Retinal pigment epithelial cell (primary cell): ENCODE results near the gene NLGN1.

Source experiments
- DNase-seq: peaks from one replicate; pipeline ENCODE4 v3.0.0-alpha.2; 2010; ENCODE audit warnings: low read depth
- H3K4me3 ChIP-seq: 2 replicates; pipeline ENCODE4 v1.5.1; 2011; ENCODE audit warnings: mild to moderate bottlenecking, low read length, control low read depth, moderate library complexity
- TF ChIP-seq, protein P1 (sequence below): conservative IDR thresholded peaks from 2 replicates; pipeline ENCODE4 v1.5.1; 2011; ENCODE audit warnings: low read depth, low read length, control low read depth, inconsistent platforms

NLGN1 gene

DNA sequence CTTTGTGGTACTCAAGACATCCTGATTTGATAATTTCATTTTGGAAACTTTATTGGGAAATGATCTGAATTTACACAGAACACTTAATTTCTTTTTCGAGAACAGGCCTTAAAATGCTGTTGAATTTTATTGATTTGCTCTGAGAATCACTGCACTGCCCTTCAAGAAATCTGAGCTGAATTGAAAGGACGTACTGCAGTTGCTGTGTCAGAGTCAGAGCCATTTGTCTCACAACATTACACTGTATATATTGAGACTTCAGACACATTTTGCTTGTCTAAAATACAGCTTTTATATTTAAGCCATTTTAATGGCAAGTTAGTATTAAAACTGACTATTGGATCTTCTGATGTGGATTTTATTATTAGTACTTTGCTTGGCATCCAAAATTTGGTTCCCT is 504.1 kb downstream of the NLGN1 start:
- TF ChIP-seq, protein P1, sequence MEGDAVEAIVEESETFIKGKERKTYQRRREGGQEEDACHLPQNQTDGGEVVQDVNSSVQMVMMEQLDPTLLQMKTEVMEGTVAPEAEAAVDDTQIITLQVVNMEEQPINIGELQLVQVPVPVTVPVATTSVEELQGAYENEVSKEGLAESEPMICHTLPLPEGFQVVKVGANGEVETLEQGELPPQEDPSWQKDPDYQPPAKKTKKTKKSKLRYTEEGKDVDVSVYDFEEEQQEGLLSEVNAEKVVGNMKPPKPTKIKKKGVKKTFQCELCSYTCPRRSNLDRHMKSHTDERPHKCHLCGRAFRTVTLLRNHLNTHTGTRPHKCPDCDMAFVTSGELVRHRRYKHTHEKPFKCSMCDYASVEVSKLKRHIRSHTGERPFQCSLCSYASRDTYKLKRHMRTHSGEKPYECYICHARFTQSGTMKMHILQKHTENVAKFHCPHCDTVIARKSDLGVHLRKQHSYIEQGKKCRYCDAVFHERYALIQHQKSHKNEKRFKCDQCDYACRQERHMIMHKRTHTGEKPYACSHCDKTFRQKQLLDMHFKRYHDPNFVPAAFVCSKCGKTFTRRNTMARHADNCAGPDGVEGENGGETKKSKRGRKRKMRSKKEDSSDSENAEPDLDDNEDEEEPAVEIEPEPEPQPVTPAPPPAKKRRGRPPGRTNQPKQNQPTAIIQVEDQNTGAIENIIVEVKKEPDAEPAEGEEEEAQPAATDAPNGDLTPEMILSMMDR, result no peak
- no peak overlapping the region for H3K4me3 ChIP-seq
- no peak for DNase-seq

DNA sequence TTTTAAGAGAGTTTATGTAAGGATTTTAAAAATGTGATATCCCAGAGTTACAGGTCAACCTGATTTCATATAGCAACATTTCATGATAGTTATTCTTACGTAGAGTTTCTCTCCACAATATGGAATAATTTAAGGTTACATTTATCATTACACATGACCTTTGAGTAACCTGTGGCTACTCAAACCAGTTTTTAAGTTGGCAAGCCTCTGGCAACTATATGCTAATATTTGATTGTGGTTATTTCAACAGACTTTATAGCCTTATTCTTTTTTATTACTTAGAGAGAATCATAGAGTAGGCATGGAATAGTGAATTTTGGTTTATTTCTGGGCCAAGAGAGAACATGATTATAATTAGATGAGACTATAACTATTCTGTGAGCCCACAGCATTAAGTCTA is 504.9 kb downstream of the NLGN1 start:
- no peak for DNase-seq
- TF ChIP-seq, protein P1, result no peak
- no peak overlapping the region for H3K4me3 ChIP-seq

DNA sequence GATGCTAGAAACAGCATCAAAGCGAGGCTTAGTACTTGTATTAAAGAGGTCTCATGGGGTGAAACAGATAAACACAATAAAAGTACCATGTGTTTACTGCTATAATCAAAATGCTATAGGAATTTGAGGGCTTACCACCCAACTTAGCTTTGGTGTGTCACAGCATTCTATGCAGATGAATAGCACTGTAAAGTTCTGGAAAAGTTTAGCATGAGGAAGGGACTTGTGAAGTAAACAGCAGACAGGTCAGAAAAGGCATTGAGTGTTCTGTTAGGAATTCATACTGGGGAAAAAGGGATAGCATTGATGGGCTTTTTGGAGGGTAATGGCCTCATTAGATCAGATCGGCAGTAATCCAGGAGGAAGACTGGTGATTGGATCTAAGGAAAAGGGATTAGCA is 505.3 kb downstream of the NLGN1 start:
- TF ChIP-seq, protein P1, result no peak

DNA sequence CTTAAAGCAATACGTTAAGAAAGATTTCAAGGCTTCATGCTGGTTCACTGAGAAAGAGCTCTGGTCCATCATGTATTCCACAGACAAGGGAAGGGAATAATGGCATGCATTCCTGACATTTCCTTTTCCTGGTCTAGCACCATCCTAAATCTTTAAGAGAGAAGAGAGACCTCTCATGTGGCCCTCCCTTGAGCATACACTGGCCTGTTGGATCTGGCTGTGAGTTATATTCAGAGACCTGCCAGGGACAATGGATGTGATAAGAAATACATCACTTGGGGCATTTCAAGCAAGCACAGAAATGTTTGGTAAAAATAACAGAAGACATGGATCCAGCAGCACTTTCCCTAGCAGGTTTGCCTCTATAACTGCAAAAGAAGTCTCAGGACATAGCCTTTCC is 507.8 kb downstream of the NLGN1 start:
- no peak for DNase-seq
- TF ChIP-seq, protein P1, result no peak
- no peak overlapping the region for H3K4me3 ChIP-seq

More for the DNA sequence above, 505.3 kb downstream of the NLGN1 start:
- DNase-seq, result peak; percentile 51
- H3K4me3 ChIP-seq, result no peak overlapping the region

DNA sequence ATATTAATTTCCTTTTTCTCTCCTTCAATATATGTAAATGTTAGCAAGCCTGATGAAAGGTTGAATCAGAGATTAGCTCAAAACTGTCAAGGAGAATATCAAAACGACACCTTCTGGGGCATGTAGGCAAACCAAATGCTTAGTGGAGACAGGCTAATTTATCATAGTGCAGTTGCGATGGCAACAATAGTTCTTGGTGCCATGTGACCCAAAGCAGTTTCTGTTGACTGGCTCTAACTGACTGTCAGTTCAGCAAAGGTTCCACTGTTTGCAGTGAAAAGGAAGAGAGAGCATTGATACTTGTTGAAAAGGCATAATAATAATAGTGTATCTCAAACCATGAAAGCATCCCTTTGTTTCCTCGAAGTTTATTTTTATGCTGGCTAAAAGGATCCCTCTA is 513.9 kb downstream of the NLGN1 start:
- no peak for DNase-seq
- H3K4me3 ChIP-seq, result no peak overlapping the region
- TF ChIP-seq, protein P1, result no peak

DNA sequence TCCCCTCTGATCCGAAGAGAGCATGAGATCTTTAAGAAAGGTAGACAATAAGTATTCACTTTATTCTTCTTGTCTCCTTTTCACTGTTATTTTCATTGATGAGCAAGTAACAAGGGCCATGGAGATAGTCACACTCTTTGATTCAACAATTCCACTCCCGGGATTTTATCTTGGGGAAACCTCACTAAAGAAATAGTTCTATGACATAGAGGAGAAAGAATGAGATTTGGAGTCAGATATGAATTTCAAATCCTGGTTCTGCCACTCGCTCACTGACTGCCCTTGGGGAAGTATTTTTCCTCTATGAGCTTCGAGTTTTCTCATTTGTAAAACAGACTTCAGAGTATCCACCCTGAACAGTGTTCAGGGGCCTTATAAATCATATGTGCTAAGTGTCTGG is 514.6 kb downstream of the NLGN1 start:
- TF ChIP-seq, protein P1, result no peak
- DNase-seq, result no peak
- H3K4me3 ChIP-seq, result no peak overlapping the region

DNA sequence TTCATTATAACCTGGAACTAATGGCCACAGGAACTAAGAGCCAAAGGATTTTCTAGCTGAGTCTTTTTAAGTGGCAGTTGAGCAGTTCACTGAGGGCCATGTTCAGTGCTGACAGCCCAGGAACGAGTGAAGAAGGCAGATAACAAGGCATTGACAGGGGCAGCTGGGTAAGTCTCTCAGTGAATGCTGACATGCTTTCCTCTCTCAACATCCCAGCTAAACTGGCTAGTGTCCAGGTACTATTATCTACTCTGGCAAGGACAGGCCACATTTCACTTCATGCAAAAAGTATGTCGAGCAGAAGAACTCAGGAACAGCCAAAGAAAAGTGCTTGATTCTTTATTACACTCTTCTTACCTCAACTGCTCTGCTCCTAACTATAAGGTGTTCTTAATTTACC is 515.9 kb downstream of the NLGN1 start:
- TF ChIP-seq, protein P1, result no peak
- no peak overlapping the region for H3K4me3 ChIP-seq
- DNase-seq, result no peak
